Activated T-helper 2 cell treated with anti-CD3 and anti-CD28 coated beads, Interferon-gamma antibody, Interleukin-2, Interleukin-4, amounts not matched to agents 10 μg/mL and 5 μg/mL and 100 μg/mL, durations not matched to agents 14 hours and 24 hours and 36 hours (primary cell): ENCODE data around the gene CCDC81. TPM values are rescaled to one million over a fixed set of nuclear protein-coding genes. Genes with fewer than 3 reads are reported as not detected.
"Not testable (repeated sequence)": the region's sequence is repeated elsewhere in the genome, so short reads cannot be mapped to it uniquely, and the experiment has no call there.

Source experiments
- DNase-seq: peaks from one replicate; pipeline ENCODE4 v3.0.0; 2021; ENCODE audit warnings: low spot score
- H3K27ac Mint-ChIP-seq: one replicate; pipeline ENCODE4 v1.8.0; 2021; ENCODE audit warnings: mixed read lengths
- H3K27me3 Mint-ChIP-seq: one replicate; pipeline ENCODE4 v1.8.0; 2021; ENCODE audit warnings: low read depth, mixed read lengths
- H3K36me3 Mint-ChIP-seq: one replicate; pipeline ENCODE4 v1.8.0; 2021; ENCODE audit warnings: low read depth, mixed read lengths
- H3K4me1 Mint-ChIP-seq: one replicate; pipeline ENCODE4 v1.8.0; 2021; ENCODE audit warnings: low read depth, mixed read lengths
- H3K4me3 Mint-ChIP-seq: one replicate; pipeline ENCODE4 v1.8.0; 2021; ENCODE audit warnings: low read depth, mild to moderate bottlenecking, moderate library complexity, mixed read lengths
- H3K9me3 Mint-ChIP-seq: one replicate; pipeline ENCODE4 v1.8.0; 2021; ENCODE audit warnings: mixed read lengths
- intact Hi-C: fragments of 100-400 bp; cut with micrococcal nuclease; formaldehyde crosslinking; loops from one replicate; pipeline ENCODE4 v1.15.1; 2023
- total RNA-seq: library from RNA; stranded (reverse); gene quantifications from 2 replicates; pipeline ENCODE4 v1.2.3, GENCODE V29; 2022

Gene CCDC81
- 0.83 and 1.5 TPM in 2 replicates for total RNA-seq

DNA sequence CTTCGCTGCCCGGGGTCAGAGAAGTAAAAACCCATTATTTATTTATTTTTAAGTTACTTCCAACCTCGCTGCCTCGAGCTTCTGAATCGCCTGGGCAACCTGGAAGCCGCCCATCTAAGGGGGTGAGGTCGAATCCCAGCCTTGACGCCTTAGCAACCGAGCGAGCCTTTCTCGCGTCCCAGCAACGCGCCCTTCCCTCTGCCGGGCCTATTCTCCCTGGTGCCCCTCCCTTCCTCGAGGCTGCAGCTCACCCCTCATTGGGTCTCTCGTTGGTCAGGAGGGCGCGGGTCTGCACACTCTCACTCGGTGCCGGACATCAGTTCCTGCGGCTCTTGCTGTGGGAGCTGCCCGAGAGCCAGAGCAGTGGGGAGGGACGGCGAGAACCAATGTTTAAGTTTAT lies at the start of gene CCDC81:
TSS of gene CCDC81 (plus strand) at position 302 of the 400 bp plus-strand sequence. CDS start 277 bp downstream, outside the sequence.
- intact Hi-C loops, result no loop called here
- peaks cover 8% of the 10 kb centered on the region for H3K9me3 Mint-ChIP-seq
- no peak within 1 kb of the TSS for H3K27ac Mint-ChIP-seq
- no peak for DNase-seq
- H3K4me3 Mint-ChIP-seq, result no peak within 1 kb of the TSS
- H3K4me1 Mint-ChIP-seq, result peaks cover 7% of the 10 kb centered on the region
- H3K27me3 Mint-ChIP-seq, result peaks cover 11% of the 10 kb centered on the region
- no peaks in the 10 kb centered on the region for H3K36me3 Mint-ChIP-seq

DNA sequence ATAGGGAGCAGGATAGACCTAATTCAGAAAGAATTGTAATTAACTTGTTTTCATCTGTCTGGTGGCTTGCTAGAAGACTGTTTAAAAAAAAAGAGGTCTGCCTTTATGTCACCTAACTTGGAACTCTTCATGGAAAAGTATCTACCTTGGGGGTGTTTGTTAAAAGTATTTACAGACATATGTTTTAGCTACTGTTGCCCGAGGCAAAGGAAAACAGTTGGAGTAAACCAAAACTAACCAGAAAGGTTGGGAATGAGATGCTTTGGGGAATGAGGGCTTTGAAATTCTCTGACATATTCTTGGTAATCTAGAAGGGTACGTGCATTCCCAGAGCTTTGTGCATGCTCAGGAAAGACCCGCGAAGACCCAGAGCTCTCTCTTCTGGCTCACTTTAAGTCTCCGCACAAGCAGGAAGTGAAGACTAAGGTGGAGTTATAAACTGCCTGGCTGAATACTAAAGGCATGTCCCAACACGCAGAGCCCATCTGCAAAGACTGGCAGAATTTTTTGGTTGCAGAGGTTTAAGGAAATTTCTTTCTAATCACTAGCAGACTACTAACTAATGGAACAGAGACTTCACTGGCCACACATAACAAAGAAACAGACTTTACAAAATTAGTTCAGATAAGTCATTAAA lies 39.4 kb upstream of the CCDC81 start:
- H3K4me1 Mint-ChIP-seq, result no peaks in the 10 kb centered on the region
- DNase-seq, result no peak
- H3K36me3 Mint-ChIP-seq, result peaks cover 70% of the 10 kb centered on the region
- no peaks in the 10 kb centered on the region for H3K27me3 Mint-ChIP-seq
- intact Hi-C loops, result no loop called here
- peaks cover 4% of the 10 kb centered on the region for H3K9me3 Mint-ChIP-seq
- H3K27ac Mint-ChIP-seq, result no peak overlapping the region
- H3K4me3 Mint-ChIP-seq, result no peak overlapping the region

GRCh38 chr11:86337227-86337626 lies 37.5 kb upstream of the CCDC81 start:
- Mint-ChIP-seq H3K27me3 (no peaks in the 10 kb centered on the region), H3K9me3 (peaks cover 4% of the 10 kb centered on the region), H3K4me1 (no peaks in the 10 kb centered on the region), H3K36me3 (peaks cover 77% of the 10 kb centered on the region), H3K4me3 (no peak overlapping the region), H3K27ac (no peak overlapping the region)
- no peak for DNase-seq
- intact Hi-C loops, result no loop called here

- Mint-ChIP-seq H3K4me1 (no peaks in the 10 kb centered on the region), H3K9me3 (peaks cover 4% of the 10 kb centered on the region), H3K4me3 (no peak overlapping the region), H3K36me3 (peaks cover 58% of the 10 kb centered on the region), H3K27ac (no peak overlapping the region), H3K27me3 (no peaks in the 10 kb centered on the region)
- no peak for DNase-seq
- intact Hi-C loops, result no loop called here
Measured at GRCh38 chr11:86341382-86341781, 33.3 kb upstream of the CCDC81 start.

DNA sequence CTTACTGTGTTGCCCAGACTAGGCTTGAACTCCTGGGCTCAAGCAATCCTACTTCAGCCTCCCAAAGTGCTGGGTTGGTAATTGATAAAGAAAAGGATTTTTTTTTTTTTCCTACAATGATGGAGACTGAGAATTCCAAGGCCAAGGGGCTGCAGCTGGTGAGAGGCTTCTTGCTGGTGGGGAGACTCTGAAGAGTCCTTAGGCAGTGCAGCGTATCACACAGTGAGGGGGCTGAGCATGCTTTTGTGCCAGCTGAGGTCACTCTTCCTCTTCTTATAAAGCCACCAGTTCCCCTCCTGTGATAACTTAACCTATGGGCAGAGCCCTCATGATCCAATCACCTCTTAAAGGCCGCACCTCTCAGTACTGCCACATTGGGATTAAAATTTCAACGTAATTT lies 28.2 kb upstream of the CCDC81 start:
- intact Hi-C loops, result no loop called here
- no peak overlapping the region for H3K4me3 Mint-ChIP-seq
- H3K4me1 Mint-ChIP-seq, result no peaks in the 10 kb centered on the region
- no peaks in the 10 kb centered on the region for H3K27me3 Mint-ChIP-seq
- no peak for DNase-seq
- no peaks in the 10 kb centered on the region for H3K9me3 Mint-ChIP-seq
- no peak overlapping the region for H3K27ac Mint-ChIP-seq
- H3K36me3 Mint-ChIP-seq, result peaks cover 32% of the 10 kb centered on the region

- Mint-ChIP-seq H3K4me3 (no peak overlapping the region), H3K27me3 (no peaks in the 10 kb centered on the region), H3K4me1 (no peaks in the 10 kb centered on the region), H3K36me3 (peaks cover 3% of the 10 kb centered on the region), H3K27ac (no peak overlapping the region), H3K9me3 (no peaks in the 10 kb centered on the region)
- intact Hi-C loops, result no loop called here
- no peak for DNase-seq
Measured at GRCh38 chr11:86355256-86355655, 19.4 kb upstream of the CCDC81 start.

GRCh38 chr11:86357412-86357811 lies 17.3 kb upstream of the CCDC81 start:
- H3K4me3 Mint-ChIP-seq, intact Hi-C loops, H3K27ac Mint-ChIP-seq, H3K4me1 Mint-ChIP-seq, H3K9me3 Mint-ChIP-seq, H3K27me3 Mint-ChIP-seq, H3K36me3 Mint-ChIP-seq, DNase-seq: not testable (repeated sequence)

DNA sequence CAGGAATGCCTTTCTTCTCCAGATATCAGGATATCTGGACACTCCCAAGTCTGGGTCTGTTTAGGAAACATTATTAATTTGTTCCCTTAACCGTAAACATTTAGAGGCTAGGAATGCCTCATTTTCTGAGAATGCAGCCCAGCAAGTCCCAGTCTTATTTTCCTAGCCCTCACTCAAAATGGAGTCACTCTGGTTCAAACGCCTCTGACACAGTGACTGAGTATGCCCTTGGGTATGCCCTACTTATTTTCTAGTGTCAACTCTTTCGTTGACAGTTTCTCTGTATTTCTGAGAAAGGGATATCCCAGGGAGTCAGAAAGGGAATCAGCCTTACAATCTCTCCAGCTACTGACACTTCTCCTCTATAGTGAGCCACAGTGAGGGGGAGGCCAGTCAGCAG lies 16.0 kb upstream of the CCDC81 start:
- Mint-ChIP-seq H3K36me3 (no peaks in the 10 kb centered on the region), H3K27me3 (no peaks in the 10 kb centered on the region), H3K4me3 (no peak overlapping the region), H3K4me1 (no peaks in the 10 kb centered on the region), H3K9me3 (peaks cover 8% of the 10 kb centered on the region), H3K27ac (no peak overlapping the region)
- DNase-seq, result no peak
- intact Hi-C loops, result no loop called here

DNA sequence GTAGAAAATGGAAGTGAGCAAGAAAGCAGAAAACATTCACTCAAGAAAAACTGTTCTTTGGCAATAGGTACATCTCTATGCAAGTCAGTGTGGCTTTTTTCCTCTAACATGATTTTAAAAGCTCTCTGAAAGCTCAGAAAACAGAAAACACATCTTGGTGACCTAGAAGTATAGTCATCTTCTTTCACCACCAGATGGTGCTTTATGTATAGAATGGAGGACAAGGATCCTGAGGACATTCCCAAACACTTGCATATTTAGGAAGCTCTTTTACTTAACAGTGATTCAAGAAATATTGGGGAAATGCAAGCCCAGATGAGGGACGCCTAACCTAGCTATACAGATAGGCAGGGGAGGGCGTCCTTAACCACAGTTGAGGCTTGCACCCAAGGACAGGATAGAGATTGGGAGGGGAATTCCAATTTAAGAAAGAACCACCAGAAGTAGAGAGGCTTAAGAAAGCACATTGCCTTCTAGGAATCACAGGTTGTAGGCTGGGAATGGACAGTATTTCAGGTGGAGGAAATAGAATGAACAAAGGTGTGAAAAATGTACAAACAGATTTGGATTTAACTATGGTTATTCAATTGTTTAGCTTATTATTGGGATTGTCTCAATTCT lies 13.8 kb upstream of the CCDC81 start:
- no peaks in the 10 kb centered on the region for H3K36me3 Mint-ChIP-seq

DNA sequence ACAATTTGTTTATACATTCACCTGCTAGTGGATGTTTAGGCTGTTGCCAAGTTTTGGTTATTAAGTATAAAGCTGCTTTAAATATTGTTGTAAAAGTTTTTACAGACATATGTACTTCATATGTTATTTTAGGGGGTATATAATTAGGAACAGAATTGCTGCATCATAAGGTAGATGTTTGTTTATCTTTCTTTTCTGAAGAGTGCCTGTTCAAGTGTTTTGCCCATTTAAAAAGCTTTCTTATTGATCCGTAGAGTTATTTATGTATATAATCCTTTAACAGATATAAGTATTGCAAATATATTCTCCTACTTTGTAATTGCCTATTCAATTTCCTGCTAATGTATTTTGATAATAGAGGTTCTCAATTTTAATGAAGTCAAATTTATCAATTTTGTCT lies 11.3 kb upstream of the CCDC81 start:
- Mint-ChIP-seq H3K36me3 (no peaks in the 10 kb centered on the region), H3K27ac (no peak overlapping the region), H3K9me3 (peaks cover 13% of the 10 kb centered on the region), H3K27me3 (peaks cover 1% of the 10 kb centered on the region), H3K4me3 (no peak overlapping the region), H3K4me1 (no peaks in the 10 kb centered on the region)
- DNase-seq, result no peak
- intact Hi-C loops, result no loop called here

More for the DNA sequence above, 13.8 kb upstream of the CCDC81 start:
- Mint-ChIP-seq H3K9me3 (peaks cover 13% of the 10 kb centered on the region), H3K4me1 (no peaks in the 10 kb centered on the region), H3K27me3 (no peaks in the 10 kb centered on the region), H3K4me3 (no peak overlapping the region), H3K27ac (no peak overlapping the region)
- no peak for DNase-seq
- intact Hi-C loops, result no loop called here

GRCh38 chr11:86365546-86365945 lies 9.1 kb upstream of the CCDC81 start:
- H3K9me3 Mint-ChIP-seq, result peaks cover 15% of the 10 kb centered on the region
- peaks cover 1% of the 10 kb centered on the region for H3K27me3 Mint-ChIP-seq
- DNase-seq, result no peak
- H3K4me3 Mint-ChIP-seq, result no peak overlapping the region
- no peaks in the 10 kb centered on the region for H3K4me1 Mint-ChIP-seq
- no peaks in the 10 kb centered on the region for H3K36me3 Mint-ChIP-seq
- H3K27ac Mint-ChIP-seq, result no peak overlapping the region
- intact Hi-C loops, result no loop called here

GRCh38 chr11:86369668-86370067 lies 5.0 kb upstream of the CCDC81 start:
- Mint-ChIP-seq H3K27me3 (peaks cover 6% of the 10 kb centered on the region), H3K9me3 (peaks cover 2% of the 10 kb centered on the region), H3K36me3 (no peaks in the 10 kb centered on the region), H3K27ac (no peak overlapping the region), H3K4me1 (peaks cover 7% of the 10 kb centered on the region), H3K4me3 (no peak overlapping the region)
- intact Hi-C loops, result no loop called here
- DNase-seq, result no peak

GRCh38 chr11:86370171-86370570 lies 4.5 kb upstream of the CCDC81 start:
- H3K27ac Mint-ChIP-seq, result no peak overlapping the region
- H3K4me3 Mint-ChIP-seq, result no peak overlapping the region
- DNase-seq, result no peak
- intact Hi-C loops, result no loop called here
- peaks cover 7% of the 10 kb centered on the region for H3K27me3 Mint-ChIP-seq
- peaks cover 2% of the 10 kb centered on the region for H3K9me3 Mint-ChIP-seq
- no peaks in the 10 kb centered on the region for H3K36me3 Mint-ChIP-seq
- peaks cover 7% of the 10 kb centered on the region for H3K4me1 Mint-ChIP-seq
